ENCODE data around the gene LCN1.
"Not testable (repeated sequence)": the region's sequence is repeated elsewhere in the genome, so short reads cannot be mapped to it uniquely, and the experiment has no call there.

The LCN1 gene

DNA sequence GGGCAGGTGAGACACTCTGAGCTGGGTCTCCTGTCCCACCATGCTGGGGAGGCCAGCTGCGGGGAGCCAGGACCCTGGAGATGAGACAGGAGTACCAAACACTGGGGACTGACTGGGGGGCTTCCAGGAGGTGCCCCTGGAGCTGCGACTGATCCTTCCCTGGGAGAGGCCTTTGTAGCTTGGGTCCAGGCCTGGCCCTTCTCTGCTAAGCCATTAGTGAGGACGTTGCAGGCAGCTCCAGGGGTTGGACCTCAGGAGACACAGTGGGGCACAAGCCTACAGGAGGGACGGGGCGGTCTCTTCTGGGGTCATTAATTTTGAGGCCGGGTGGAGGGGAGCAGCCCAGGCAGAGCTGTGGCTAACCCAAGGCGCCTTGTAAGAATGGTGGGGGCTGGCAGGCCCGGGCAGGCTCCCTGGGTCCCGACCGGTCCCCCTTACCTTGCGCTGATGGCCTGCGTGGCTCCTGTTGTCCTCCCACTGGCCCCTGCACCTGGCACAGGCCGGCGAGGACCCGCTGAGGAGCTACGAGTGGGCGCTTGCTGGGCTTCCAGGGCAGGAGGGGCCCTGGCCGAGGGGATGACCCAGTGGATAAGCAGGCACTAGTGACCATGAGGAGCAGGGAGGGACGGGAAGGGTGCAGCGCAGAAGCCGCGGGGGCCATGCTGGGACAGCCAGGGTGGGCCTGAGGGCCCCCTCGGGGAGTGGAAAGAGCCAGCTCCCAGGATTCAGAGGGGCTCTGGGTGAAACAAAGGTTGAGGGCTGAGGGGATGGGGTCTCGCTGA is 15.6 kb upstream of the LCN1 start:
- peak; percentile 6 for DNase-seq

DNA sequence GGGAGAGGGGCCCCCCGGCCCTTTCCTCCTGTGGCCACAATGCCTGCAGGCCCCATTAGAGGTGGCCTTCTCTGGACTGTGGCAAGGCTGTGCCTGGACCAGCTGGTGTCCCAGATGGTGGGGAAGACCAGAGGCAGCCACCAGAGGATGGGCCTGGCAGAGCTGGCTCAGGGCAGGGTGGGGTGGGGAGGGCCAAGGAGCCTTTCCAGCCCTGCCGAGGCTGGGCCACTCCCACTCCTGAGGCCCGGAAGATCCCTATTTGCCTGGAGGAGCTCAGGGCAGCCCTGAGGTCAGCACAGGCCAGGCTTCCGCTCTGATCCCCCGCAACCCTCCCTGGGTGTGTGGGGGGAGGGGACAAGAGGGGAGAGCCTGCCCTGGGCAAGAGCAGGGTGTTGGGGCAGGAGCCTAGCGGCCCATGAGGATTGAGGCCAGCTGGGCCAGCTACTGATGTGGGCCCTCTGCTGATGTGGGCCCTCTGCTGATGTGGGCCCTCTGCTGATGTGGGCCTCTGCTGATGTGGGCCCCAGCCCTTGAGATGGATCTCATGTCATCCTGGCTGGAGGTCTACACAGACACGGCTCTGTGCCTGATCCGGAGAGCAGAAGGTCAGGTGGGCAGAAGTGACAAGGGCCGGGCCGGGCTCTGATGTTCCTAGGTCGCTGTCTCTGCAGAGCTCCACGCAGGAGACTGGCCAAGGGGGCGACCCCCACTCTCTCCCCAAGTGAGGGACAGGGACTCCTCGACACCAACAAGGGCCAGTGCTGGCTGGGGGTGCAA is 14.7 kb upstream of the LCN1 start:
- DNase-seq: no peak

DNA sequence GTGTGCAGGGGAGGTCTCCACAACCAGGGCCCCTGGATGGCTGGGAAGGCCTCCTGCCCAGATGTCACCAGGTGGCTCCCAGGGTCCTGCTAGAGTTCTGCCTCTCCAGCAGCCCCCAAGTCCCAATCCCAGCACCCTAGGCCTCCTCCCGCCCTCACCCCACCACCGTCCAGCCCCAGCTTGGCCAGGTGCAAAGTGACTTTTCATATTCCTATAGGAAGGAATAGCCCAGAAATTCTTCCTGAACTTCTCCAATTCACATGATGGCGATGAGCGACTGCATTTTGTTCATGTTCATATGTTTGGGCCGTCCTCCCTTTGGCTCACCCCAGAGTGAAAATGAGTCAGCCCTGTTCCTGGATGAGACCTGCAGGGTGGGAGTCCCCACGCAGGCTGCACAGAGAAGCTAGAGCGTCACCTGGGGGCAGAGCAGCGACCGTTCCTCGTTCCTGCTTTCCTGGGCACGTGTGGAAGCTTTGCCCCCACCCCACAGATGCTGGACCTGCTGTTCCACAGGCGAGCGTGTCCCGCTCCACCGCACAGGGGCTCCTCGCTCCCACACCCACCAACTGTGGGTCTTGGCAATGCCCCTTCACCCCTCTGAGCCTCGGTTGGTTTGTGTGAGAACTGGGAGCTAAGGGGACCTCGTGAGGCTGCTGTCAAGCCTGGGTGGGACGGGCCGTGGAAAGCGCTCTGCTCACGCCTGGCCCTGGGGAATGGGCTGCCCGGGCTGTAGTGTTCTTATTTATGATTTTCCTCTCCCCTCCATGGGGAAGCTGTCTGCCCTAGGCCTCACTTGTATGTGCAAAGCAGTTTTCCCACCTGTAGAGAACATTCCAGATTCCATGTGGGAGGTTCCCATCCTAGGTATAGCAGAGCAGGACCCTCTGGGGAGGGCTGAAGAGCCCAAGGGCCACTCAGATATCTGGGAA is 13.9 kb upstream of the LCN1 start:
- no peak for DNase-seq

- no peak for DNase-seq
Measured at GRCh38 chr9:135508211-135508820, 12.9 kb upstream of the LCN1 start.

- DNase-seq: no peak
Measured at GRCh38 chr9:135509458-135509857, 11.8 kb upstream of the LCN1 start.

DNA sequence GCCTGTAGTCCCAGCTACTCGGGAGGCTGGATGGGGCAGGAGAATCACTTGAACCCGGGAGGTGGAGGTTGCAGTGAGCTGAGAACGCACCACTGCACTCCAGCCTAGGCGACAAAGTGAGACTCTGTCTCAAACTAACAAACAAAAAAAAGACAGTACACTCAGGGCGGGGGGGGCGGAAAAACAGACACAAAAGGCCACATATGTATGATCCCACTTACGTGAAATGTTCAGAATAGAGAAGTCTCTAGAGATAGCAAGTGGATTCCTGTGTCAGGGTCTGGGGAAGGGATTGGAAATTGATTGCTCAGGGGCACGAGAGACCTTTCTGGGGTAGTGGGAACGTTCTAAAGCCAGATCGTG is 9.0 kb upstream of the LCN1 start:
- no peak for DNase-seq

DNA sequence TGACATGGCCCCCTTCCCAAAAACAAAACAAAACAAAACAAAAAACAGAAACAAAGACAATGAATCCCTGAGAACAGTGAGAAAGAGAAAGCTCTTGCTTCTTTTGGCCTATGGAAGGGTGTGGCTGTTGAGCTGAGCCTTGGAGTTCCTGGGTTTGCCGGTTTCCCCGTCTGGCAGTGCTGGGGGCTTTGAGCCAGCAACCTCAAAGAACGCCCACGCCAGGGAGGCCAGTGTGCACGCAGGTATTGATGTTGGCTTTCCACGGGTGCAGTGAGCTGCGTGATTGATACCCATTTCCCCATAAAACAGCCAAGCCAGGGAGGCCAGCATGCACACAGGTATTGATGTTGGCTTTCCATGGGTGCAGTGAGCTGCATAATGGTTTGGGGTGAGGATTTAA is 8.3 kb upstream of the LCN1 start:
- no peak for DNase-seq

DNA sequence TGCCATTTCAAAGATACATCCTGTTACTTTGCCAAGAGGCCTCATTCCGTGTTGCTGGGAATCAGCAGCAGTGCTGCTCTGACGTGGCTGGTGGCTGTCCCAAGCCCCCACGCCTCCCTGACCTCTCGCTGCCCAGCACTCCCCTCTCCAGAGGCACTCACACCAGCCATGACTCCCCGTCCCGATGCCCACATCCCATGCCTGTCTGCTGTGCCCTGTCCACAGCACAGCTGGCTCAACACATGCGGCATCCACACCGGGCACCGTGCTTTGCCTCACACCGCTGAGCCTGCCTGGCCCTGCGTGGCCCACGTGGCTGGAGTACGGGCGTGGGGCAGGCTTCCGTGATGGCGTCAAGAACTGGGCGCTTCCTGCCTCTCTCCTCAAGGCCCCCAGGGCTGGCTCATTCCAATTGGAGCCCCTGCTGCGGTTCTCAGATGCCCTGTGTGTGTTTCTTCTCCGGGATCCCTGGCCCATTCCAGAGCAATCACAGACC is 7.8 kb upstream of the LCN1 start:
- no peak for DNase-seq

DNA sequence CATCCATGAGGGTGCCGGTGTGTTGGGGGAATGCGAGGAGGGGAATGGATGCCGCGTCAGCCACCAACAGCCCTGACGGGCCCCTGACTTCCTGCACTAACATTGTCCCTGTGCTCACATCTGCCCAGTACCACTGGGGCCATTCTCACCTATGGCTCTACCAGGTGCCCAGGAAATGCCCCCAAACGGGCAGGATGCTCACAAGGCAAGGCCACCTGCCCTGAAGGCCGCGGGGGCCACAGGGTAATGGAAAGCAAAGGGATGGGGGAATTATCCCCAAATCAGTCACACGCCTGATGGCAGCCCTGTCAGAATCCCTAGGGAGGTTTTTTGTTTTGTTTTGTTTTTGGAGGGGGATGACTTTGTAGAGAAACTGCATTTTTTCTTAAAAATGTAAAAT is 7.3 kb upstream of the LCN1 start:
- not testable (repeated sequence) for DNase-seq

- no peak for DNase-seq
Measured at GRCh38 chr9:135514342-135515082, 6.7 kb upstream of the LCN1 start.

DNA sequence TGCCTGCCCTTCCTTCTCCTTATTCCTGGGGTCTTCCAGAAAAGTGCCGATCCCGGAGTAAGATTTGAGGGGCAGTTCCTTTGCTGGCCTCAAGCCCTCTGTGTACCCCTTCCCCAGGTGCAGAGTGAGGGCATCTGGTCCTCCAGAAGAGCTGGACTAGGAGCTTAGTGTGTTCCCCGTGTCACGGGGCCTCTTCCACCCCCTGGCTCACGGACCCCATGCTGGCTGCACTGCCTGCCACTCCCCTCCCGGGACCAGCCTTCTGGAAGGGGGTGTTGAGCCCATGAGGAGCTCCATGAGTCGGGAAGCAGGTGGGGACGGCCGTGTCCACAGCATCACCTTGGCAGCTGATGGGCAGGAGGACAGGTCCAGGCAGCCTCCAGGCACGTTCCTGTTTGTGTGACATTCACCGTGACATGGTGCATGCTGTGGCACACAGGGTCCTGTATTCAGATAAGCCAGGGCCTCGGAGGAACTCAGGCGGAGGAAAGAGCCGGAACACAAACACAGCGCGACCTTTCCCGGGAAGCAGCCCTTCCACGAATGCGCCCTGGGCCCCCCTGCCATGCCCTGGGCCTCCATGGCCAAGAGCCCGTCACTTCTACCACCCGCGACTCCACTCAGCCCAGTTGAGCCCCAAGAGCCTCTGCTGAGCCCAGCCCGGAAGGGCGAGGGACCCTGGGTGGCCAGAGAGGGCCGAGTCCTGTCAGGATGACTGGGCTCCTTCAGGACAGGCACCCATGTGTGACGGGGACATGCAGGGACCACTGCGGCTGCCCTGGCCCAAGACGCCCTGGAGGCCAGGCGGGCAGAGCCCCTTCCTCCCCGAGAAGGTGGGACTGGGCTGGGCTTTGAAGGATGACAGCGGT is 5.9 kb upstream of the LCN1 start:
- no peak for DNase-seq

GRCh38 chr9:135516132-135516860 is 4.9 kb upstream of the LCN1 start:
- DNase-seq: no peak

GRCh38 chr9:135517407-135517822 is 3.8 kb upstream of the LCN1 start:
- DNase-seq: no peak

DNA sequence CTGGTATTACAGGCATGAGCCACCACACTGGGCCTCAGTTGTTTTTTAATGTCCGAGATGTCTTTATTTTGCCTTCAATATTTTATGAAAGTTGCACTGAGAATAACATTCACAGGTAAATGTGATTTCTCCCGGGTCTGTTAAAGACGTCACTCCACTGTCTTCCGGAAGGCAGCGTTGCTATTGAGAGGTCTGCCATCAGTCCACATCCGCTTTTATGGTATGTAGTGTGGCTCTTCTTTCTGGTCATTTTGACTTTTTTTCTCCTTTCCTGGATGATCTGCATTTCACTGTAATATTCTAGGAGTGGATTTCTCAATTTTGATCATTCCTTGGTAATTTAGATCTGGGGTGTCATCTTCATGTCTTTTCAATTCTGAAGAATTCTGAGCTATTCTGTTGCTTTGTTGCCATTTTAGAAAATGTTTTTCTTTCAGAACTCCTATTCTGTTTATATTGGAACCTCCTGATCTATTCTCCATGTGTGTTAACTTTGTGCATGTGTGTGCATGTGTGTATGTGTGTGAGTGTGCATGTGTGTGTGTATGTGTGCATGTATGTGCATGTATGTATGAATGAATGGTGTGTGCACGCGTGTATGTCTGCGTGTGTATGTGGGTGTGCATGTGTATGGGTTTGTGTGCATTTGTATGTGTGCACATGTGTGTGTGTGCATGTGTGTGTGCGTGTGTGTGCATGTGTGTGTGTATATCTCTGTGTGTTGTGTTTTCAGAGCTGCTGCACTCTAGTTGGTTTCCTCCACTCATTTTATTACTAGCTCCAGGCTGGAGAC is 1.9 kb upstream of the LCN1 start:
- no peak for DNase-seq

- no peak for DNase-seq
Measured at GRCh38 chr9:135521608-135522095, 412 bp downstream of the LCN1 start.

DNA sequence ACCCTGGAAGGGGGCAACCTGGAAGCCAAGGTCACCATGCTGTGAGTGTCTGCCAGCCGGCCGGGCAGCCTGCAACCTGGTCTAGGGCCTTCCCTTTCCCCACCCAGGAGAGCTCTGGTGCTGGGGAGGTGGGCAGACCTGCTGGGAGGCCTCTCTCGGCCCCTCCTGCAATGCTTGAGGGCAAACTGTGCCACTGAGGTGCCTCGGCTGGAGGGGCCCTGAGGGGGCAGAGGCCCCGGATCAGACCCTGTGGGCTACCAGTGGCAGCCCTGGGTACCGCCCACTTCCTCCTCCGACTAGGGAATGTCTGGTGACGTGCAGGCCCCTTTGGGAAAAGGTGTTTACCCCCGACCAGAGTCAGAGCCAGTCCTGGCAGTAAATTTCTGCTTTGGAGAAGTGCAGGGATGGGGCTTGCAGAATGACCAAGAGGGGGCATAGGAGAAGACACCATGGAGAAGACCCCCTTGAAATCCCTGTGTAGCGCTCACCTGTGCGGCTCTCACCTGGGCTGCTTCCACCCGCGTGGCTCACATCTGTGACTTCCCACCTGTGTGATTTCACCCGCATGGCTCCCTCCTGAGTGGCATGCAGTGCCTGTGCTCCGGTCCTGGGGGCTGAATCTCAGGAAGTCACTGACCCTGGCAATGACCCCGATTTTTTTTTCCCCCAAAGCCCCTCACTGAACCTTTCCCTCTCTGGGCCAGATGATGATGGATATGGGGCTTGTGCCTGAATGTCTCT is 1.1 kb downstream of the LCN1 start:
- no peak for DNase-seq

GRCh38 chr9:135522931-135523330 is 1.7 kb downstream of the LCN1 start:
- DNase-seq: no peak

GRCh38 chr9:135523521-135524129 is 2.4 kb downstream of the LCN1 start:
- no peak for DNase-seq
